ENCODE results near the gene HNRNPA2B1.

HNRNPA2B1 gene

DNA sequence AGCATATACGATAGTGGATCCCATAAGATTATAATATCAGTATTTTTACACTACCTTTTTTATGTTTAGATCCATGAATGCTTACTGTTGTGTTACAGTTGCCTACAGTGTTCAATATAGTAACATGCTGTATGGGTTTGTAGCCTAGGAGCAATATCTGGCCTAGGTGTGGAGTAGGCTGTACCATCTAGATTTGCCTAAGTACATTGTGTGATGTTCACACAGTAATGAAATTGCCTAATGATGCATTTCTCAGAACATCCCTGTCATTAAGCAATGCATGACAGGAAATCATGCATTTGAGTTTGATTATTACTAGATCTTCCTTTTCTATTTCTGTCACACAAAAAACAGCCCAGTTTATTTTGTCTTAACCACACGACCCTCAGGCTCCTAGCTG, 15.5 kb upstream of the HNRNPA2B1 start:
- Histone ChIP-seq H3K4me2 (ENCODE audit: low read length) (no peak overlapping the region), H3K9me3 (ENCODE audit: insufficient read depth, low read length) (no peaks in the 10 kb centered on the region), H3K4me1 (ENCODE audit: low read length) (no peaks in the 10 kb centered on the region), H3K9ac (ENCODE audit: low read length) (no peak overlapping the region), H3K79me2 (ENCODE audit: low read length) (no peaks in the 10 kb centered on the region), H3K36me3 (replicated peaks; ENCODE audit: low read depth, low read length) (peaks cover 20% of the 10 kb centered on the region), H3K4me3 (ENCODE audit: low read length) (no peak overlapping the region), H3K27me3 (ENCODE audit: low read depth, low read length) (no peaks in the 10 kb centered on the region), H4K20me1 (ENCODE audit: insufficient read depth, low read length) (no peaks in the 10 kb centered on the region), H2AFZ (ENCODE audit: low read depth, low read length) (no peak overlapping the region), H3K27ac (ENCODE audit: low read length) (no peak overlapping the region)
- no peak for TF ChIP-seq EZH2phosphoT487 (IDR thresholded peaks at IDR 0.05; ENCODE audit: low read depth)
- TF ChIP-seq, protein P1, sequence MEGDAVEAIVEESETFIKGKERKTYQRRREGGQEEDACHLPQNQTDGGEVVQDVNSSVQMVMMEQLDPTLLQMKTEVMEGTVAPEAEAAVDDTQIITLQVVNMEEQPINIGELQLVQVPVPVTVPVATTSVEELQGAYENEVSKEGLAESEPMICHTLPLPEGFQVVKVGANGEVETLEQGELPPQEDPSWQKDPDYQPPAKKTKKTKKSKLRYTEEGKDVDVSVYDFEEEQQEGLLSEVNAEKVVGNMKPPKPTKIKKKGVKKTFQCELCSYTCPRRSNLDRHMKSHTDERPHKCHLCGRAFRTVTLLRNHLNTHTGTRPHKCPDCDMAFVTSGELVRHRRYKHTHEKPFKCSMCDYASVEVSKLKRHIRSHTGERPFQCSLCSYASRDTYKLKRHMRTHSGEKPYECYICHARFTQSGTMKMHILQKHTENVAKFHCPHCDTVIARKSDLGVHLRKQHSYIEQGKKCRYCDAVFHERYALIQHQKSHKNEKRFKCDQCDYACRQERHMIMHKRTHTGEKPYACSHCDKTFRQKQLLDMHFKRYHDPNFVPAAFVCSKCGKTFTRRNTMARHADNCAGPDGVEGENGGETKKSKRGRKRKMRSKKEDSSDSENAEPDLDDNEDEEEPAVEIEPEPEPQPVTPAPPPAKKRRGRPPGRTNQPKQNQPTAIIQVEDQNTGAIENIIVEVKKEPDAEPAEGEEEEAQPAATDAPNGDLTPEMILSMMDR (IDR thresholded peaks at IDR 0.05; ENCODE audit: low read depth, low read length), result no peak

DNA sequence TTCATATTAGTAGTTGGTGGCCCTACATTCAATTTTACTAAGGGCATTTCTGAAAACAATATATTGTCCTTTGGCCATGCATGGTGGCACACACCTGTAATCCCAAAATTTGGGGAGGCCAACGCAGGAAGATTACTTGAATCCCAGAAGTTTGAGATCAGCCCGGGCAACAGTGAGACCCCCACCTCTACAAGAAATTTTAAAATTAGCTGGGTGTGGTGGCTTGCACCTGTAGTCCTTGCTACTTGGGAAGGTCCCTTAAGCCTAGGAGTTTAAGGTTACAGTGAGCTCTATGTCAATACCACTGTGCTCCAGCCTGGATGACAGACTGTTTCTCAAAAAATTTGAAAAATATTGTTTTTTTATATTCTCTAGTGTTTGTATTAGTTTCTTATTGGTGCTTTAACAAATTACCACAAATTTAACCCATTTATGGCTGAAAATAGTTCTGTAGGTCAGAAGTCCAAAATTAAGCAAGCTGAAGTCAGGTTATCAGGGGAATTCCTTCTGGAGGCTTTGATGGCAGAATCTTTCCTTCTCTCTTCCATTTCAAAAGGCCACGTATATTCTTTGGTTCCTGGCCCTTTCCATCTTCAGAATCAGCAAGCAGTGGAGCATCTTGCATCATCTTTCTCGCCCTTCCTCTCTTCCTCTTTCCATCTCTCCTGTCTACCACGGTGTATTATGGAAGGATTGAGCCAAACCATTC, 13.4 kb upstream of the HNRNPA2B1 start:
- Histone ChIP-seq H4K20me1 (ENCODE audit: insufficient read depth, low read length) (no peaks in the 10 kb centered on the region), H2AFZ (ENCODE audit: low read depth, low read length) (no peak overlapping the region), H3K4me3 (ENCODE audit: low read length) (no peak overlapping the region), H3K9ac (ENCODE audit: low read length) (no peak overlapping the region), H3K9me3 (ENCODE audit: insufficient read depth, low read length) (no peaks in the 10 kb centered on the region), H3K4me1 (ENCODE audit: low read length) (no peaks in the 10 kb centered on the region), H3K79me2 (ENCODE audit: low read length) (peaks cover 10% of the 10 kb centered on the region; the same call in 1 of the 2 replicates), H3K36me3 (replicated peaks; ENCODE audit: low read depth, low read length) (peaks cover 40% of the 10 kb centered on the region), H3K4me2 (ENCODE audit: low read length) (no peak overlapping the region), H3K27ac (ENCODE audit: low read length) (0 out of 2 replicates have a peak overlapping the region, but pooled peaks have one; percentile 11), H3K27me3 (ENCODE audit: low read depth, low read length) (no peaks in the 10 kb centered on the region)
- TF ChIP-seq, protein P1 (IDR thresholded peaks at IDR 0.05; ENCODE audit: low read depth, low read length), result no peak
- no peak for TF ChIP-seq EZH2phosphoT487 (IDR thresholded peaks at IDR 0.05; ENCODE audit: low read depth)

DNA sequence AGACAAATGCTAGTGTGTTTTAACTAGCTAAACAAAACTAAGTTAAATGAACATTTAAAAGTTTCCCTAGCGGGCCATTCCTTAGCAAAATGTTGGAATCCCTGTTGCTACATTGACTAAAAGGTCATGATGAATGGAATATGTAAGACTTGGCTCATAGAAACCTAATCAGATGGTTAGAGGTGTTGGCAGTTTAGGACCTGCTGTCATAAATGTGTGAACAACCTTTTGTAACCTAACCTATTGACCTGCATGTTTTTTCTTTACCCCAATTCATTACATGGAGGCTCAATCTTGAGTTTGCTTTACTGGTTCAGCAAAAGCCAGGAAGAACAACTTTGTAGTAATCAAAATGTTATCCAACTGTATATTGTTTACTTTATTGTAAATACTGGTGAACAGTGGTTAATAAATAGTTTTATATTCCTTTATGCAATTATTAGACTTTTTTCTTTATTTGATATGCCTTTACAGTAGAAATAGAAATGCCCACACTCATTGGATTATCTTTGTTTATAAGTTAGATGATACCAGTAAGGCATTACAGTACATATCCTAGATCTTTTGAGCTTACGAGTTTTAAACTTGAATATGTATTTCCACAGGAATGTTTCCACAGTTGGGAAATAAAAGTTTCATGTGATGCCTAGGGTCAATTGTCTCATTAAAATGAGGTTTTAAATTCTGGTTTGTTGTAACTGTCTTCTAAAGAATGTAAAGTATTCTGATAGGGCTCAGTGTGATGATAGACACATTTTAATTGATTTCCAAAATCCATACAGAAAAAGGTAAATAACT, 12.6 kb upstream of the HNRNPA2B1 start:
- no peak for TF ChIP-seq EZH2phosphoT487 (IDR thresholded peaks at IDR 0.05; ENCODE audit: low read depth)
- TF ChIP-seq, protein P1 (IDR thresholded peaks at IDR 0.05; ENCODE audit: low read depth, low read length), result no peak
- Histone ChIP-seq H3K79me2 (ENCODE audit: low read length) (peaks cover 10% of the 10 kb centered on the region; the same call in 1 of the 2 replicates), H4K20me1 (ENCODE audit: insufficient read depth, low read length) (no peaks in the 10 kb centered on the region), H3K9ac (ENCODE audit: low read length) (no peak overlapping the region), H3K36me3 (replicated peaks; ENCODE audit: low read depth, low read length) (peaks cover 43% of the 10 kb centered on the region), H2AFZ (ENCODE audit: low read depth, low read length) (no peak overlapping the region), H3K4me2 (ENCODE audit: low read length) (no peak overlapping the region), H3K27me3 (ENCODE audit: low read depth, low read length) (no peaks in the 10 kb centered on the region), H3K27ac (ENCODE audit: low read length) (no peak overlapping the region), H3K4me1 (ENCODE audit: low read length) (no peaks in the 10 kb centered on the region), H3K9me3 (ENCODE audit: insufficient read depth, low read length) (no peaks in the 10 kb centered on the region), H3K4me3 (ENCODE audit: low read length) (no peak overlapping the region)

DNA sequence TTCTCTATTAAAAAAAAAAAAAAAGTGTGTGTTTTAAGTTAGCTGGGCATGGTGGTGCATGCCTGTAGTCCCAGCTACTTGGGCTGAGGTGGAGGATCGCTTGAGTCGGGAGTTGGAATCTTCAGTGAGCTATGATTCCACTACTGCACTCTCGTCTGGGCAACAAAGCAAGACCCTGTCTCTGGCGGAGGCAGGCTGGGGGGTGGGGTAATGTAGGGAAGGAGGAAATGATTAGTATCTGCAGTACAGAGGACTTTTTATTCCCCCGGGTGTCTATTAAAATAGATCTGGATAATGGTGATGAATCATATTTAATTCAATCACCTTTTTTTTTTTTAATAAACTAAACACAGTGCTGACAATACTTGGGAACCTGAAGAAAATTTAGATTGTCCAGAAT, 7.5 kb upstream of the HNRNPA2B1 start:
- Histone ChIP-seq H2AFZ (ENCODE audit: low read depth, low read length) (no peak overlapping the region), H3K9me3 (ENCODE audit: insufficient read depth, low read length) (no peaks in the 10 kb centered on the region), H4K20me1 (ENCODE audit: insufficient read depth, low read length) (peaks cover 39% of the 10 kb centered on the region), H3K9ac (ENCODE audit: low read length) (no peak overlapping the region), H3K4me1 (ENCODE audit: low read length) (peaks cover 23% of the 10 kb centered on the region), H3K4me2 (ENCODE audit: low read length) (no peak overlapping the region), H3K4me3 (ENCODE audit: low read length) (no peak overlapping the region), H3K79me2 (ENCODE audit: low read length) (peaks cover 60% of the 10 kb centered on the region), H3K36me3 (replicated peaks; ENCODE audit: low read depth, low read length) (peaks cover 72% of the 10 kb centered on the region), H3K27me3 (ENCODE audit: low read depth, low read length) (no peaks in the 10 kb centered on the region), H3K27ac (ENCODE audit: low read length) (no peak overlapping the region)
- TF ChIP-seq, protein P1 (IDR thresholded peaks at IDR 0.05; ENCODE audit: low read depth, low read length), result no peak
- TF ChIP-seq EZH2phosphoT487 (IDR thresholded peaks at IDR 0.05; ENCODE audit: low read depth), result no peak
